ENCODE measurements around the gene DHPS. TPM values are rescaled to one million over a fixed set of nuclear protein-coding genes. Genes with fewer than 3 reads are reported as not detected.

DHPS gene
- total RNA-seq, 6 donors from 2014 or later: 71.6 to 190 (median 94.3) TPM

- H3K27ac ChIP-seq: no peak overlapping the region
- DNase-seq (peak in 1 of 2 donors; percentile 56), ATAC-seq (ENCODE audit: low FRiP score in 2 of 2) (no peak)
- no peak overlapping the region for H3K4me3 ChIP-seq
- peaks cover 6 to 53% (median 39%) of the 10 kb centered on the region in 4 donors for H3K36me3 ChIP-seq
- H3K4me1 ChIP-seq: peaks cover 30 to 44% (median 34%) of the 10 kb centered on the region in 4 donors
- no peak for TF ChIP-seq CTCF (IDR thresholded peaks at IDR 0.05)
- no peak for TF ChIP-seq EP300 (IDR thresholded peaks at IDR 0.05)
- TF ChIP-seq POLR2AphosphoS5 (IDR thresholded peaks at IDR 0.05): no peak
- TF ChIP-seq POLR2A (IDR thresholded peaks at IDR 0.05): no peak
- H3K27me3 ChIP-seq: no peaks in the 10 kb centered on the region
- 83 to 90% methylated on average over 22 to 28 of the region's 29 CpGs for WGBS, 2 donors
- no peaks in the 10 kb centered on the region for H3K9me3 ChIP-seq
These were observed 17.0 kb downstream of the DHPS start for GRCh38 chr19:12664406-12665280.

- 89 to 97% methylated on average over 12 of the region's 12 CpGs for WGBS, 2 donors
- ATAC-seq (ENCODE audit: low FRiP score in 2 of 2) (no peak), DNase-seq (no peak)
- H3K4me1 ChIP-seq: peaks cover 7 to 18% (median 12%) of the 10 kb centered on the region in 4 donors
- no peaks in the 10 kb centered on the region for H3K27me3 ChIP-seq
- TF ChIP-seq CTCF (IDR thresholded peaks at IDR 0.05) (no peak), POLR2A (IDR thresholded peaks at IDR 0.05) (no peak), POLR2AphosphoS5 (IDR thresholded peaks at IDR 0.05) (no peak), EP300 (IDR thresholded peaks at IDR 0.05) (no peak)
- no peaks in the 10 kb centered on the region for H3K9me3 ChIP-seq
- peaks cover 6 to 85% (median 67%) of the 10 kb centered on the region in 4 donors for H3K36me3 ChIP-seq
- H3K4me3 ChIP-seq: no peak overlapping the region
- H3K27ac ChIP-seq: no peak overlapping the region
These were observed 20.7 kb downstream of the DHPS start for GRCh38 chr19:12660980-12661379.

DNA sequence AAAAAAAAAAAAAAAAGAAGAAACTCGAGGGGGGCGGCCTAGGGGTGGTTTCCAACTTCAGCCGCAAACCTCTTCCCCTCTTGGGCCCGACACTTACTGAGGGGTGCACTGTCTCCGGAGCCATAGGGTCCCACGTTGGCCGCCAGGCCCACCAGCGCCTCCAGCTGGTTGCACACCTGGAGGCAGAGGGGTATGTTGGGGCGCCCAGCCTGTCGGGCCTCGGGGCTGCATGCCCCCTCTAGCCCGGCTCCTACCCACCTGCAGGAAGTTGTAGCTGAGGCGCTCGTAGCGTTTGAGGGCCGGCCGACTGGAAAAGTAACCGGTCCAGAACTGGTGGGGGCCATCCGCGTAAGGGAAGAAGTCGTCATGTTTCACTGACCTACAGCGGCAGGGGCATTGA, 23.7 kb downstream of the DHPS start:
- no peaks in the 10 kb centered on the region for H3K4me1 ChIP-seq
- peaks cover 6 to 92% (median 77%) of the 10 kb centered on the region in 4 donors for H3K36me3 ChIP-seq
- no peak for ATAC-seq (ENCODE audit: low FRiP score in 2 of 2)
- TF ChIP-seq CTCF (IDR thresholded peaks at IDR 0.05) (no peak), POLR2A (IDR thresholded peaks at IDR 0.05) (no peak), POLR2AphosphoS5 (IDR thresholded peaks at IDR 0.05) (no peak), EP300 (IDR thresholded peaks at IDR 0.05) (no peak)
- H3K27me3 ChIP-seq: no peaks in the 10 kb centered on the region
- 86 to 97% methylated on average over 11 to 20 of the region's 22 CpGs for WGBS, 2 donors
- H3K9me3 ChIP-seq: no peaks in the 10 kb centered on the region
- no peak overlapping the region for H3K27ac ChIP-seq
- no peak overlapping the region for H3K4me3 ChIP-seq
- peak in 1 of 2 donors; percentile 67 for DNase-seq

DNA sequence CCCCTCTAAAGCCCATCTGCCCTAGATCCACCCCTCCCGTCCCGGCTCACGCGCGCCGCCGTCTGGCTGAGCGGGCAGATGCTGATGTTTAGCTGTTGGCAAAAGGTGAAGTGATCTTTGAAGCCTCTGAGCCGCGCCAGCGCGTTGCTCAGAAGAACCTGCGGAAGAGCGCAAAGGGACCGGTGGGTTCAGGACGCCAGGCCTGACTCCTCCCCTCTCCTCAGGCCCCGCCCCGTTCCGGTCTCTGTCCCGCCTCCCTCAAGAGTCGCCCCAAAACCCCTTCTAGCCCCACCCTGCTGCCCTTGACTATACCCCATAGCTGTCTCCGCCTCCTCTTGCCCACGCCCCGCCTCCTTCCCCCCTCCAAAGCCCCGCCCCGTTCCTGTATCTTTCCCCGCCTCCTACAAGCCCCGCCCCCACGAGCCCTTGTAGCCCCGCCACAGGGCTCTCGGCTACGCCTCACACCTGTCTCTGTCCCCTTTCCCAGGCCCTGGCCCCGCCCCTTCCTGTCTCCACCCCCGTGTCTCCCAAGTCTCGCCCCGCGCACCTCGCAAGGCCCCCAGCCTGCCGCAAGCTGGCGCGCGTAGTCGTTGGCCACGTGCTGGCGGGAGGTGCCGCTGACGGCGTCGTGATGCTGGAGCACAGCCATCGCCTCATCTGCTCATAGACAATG, 24.6 kb downstream of the DHPS start:
- ATAC-seq (ENCODE audit: low FRiP score in 2 of 2) (peak; percentile 17 to 41), DNase-seq (peak in 1 of 2 donors; percentile 75)
- WGBS, 2 donors: 88 to 90% methylated on average over 44 to 50 of the region's 50 CpGs

DNA sequence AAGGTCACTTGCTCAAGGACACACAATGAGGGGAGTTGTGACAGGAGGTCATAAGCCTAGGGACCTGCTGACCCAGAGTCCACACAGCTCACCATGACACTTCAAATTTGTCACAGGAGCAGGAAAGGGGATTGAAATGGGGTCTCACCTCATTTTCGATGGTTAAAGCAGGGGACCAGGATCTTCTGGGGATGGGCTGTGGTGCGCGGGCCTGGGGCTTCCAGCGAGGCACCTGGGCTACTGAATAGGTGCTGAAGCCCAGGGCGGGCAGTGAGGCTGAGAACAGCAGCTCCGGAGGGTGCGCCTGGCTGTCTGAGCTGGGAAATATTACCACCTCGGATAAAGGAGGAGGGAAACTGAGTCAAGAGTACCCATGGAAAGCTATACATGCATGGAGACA, 26.1 kb downstream of the DHPS start:
- H3K36me3 ChIP-seq: peaks cover 3 to 75% (median 55%) of the 10 kb centered on the region in 4 donors
- TF ChIP-seq POLR2AphosphoS5 (IDR thresholded peaks at IDR 0.05) (no peak), CTCF (IDR thresholded peaks at IDR 0.05) (no peak), POLR2A (IDR thresholded peaks at IDR 0.05) (no peak), EP300 (IDR thresholded peaks at IDR 0.05) (no peak)
- no peaks in the 10 kb centered on the region for H3K27me3 ChIP-seq
- DNase-seq (no peak), ATAC-seq (ENCODE audit: low FRiP score in 2 of 2) (no peak)
- H3K4me1 ChIP-seq: no peaks in the 10 kb centered on the region
- H3K27ac ChIP-seq: no peak overlapping the region
- no peaks in the 10 kb centered on the region for H3K9me3 ChIP-seq
- no peak overlapping the region for H3K4me3 ChIP-seq
- WGBS, 2 donors: 97 to 99% methylated on average over 8 of the region's 8 CpGs

More for the DNA sequence above, 24.6 kb downstream of the DHPS start:
- no peaks in the 10 kb centered on the region for H3K4me1 ChIP-seq
- no peaks in the 10 kb centered on the region for H3K9me3 ChIP-seq
- peaks cover 8 to 84% (median 69%) of the 10 kb centered on the region in 4 donors for H3K36me3 ChIP-seq
- H3K4me3 ChIP-seq: no peak overlapping the region
- no peak overlapping the region for H3K27ac ChIP-seq
- H3K27me3 ChIP-seq: no peaks in the 10 kb centered on the region
- TF ChIP-seq POLR2A (IDR thresholded peaks at IDR 0.05): no peak
- TF ChIP-seq EP300 (IDR thresholded peaks at IDR 0.05): no peak
